ENCODE measurements around the gene NACC2.
"Not testable (repeated sequence)": the region's sequence is repeated elsewhere in the genome, so short reads cannot be mapped to it uniquely, and the experiment has no call there.

Gene NACC2

DNA sequence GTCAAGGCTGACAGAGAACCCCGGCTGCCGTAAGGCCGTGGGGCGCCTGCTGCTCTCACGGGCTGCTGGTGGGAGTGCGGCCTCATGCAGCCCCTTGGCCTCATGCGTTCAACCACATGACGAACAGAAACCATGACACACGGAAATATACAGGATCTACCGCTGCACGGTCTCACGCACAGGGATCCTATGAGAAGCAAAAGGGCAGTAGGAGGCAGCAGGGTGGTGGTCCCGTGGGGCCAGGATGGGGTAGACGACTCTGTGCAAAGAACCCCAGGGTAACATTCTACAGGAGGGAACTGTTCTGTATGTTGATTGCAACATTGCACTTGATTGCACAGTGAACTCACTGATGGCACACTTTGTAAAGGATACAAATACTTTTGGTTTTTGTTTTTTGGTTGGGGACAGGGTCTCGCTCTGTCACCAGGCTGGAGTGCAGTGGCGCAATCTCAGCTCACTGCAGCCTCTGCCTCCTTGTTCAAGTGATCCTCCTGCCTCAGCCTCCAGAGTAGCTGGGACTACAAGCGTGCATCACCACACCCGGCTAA, 51.6 kb downstream of the NACC2 start:
- no peak for DNase-seq

DNA sequence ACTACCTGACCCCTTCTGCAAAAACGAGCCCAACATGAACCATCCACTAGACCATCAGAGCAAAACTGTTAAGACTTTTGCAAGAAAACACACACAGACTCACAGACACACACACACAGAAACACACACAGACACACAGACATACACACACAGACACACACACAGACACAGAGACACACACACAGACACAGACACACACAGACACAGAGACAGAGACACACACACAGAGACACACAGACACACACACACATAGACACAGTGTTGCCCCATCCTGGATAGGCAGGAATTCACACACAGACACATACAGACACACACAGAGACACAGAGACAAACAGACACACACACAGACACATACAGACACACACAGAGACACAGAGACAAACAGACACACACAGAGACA, 52.5 kb downstream of the NACC2 start:
- no peak for DNase-seq

DNA sequence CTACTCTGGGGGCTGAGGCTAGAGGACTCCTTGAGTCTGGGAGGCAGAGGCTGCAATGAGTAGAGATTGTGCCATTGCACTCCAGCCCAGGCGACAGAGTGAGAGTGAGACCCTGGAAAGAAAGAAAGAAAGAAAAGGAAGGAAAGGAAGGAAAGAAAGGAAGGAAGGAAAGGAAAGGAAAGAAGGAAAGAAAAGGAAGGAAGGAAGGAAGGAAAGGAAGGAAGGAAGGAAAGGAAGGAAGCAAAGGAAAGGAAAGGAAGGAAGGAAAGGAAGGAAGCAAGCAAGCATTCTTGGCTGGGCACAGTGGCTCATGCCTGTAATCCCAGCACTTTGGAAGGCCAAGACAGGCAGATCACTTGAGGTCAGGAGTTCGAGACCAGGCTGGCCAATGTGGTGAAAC, 54.2 kb downstream of the NACC2 start:
- not testable (repeated sequence) for DNase-seq

DNA sequence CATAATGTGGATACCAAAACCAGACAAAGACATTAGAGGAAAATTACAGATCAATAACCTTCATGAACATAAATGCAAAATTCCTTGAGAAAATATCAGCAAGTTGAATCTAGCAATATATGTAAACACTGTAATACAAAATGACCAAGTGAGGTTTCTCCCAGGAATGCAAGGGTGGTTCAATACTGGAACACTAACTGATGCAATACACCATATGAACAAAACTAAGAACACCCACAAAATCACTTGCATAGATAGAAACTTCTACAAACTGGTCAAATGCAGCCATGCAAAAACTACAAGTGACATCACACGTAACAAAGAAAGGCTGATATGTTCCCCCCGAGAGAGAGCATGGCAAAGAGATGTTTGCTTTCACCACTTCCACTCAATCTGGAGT, 55.6 kb downstream of the NACC2 start:
- DNase-seq = no peak

DNA sequence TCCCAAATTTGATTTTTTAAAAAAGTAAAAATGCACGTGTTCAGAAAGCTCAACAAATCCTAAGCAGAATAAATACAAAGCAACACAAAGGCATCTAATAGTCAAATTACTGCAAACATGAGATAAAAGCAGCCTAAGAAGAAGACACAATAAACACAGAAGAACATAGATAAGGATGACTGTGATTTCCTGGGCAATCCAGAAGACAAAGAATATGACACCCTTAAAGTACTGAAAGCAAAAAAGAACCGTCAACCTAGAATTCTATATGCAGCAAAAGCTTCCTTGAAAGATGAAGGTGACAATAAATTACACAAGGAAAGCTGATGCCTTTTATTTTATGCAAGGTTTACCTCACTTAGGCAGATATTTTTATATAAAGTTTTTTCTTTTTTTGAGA, 58.2 kb downstream of the NACC2 start:
- DNase-seq = no peak

DNA sequence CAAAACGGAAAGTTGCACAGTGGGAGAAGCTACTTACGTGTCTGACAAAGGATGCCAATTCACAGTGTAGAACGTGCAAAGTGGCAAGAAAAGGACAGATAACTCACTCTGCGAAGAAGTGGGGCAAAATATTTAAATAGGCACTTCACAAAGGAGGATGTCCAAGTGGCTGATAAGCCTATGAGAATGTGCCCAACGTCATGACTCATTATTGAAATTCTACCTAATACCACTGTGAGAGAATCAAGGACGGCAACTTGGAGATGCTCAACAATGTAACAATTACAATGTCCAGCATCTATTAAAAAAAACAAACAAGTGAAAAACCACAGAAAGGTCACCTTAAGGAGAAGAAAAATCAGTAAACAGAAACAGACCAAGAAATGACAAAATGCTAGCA, 59.0 kb downstream of the NACC2 start:
- no peak for DNase-seq

DNA sequence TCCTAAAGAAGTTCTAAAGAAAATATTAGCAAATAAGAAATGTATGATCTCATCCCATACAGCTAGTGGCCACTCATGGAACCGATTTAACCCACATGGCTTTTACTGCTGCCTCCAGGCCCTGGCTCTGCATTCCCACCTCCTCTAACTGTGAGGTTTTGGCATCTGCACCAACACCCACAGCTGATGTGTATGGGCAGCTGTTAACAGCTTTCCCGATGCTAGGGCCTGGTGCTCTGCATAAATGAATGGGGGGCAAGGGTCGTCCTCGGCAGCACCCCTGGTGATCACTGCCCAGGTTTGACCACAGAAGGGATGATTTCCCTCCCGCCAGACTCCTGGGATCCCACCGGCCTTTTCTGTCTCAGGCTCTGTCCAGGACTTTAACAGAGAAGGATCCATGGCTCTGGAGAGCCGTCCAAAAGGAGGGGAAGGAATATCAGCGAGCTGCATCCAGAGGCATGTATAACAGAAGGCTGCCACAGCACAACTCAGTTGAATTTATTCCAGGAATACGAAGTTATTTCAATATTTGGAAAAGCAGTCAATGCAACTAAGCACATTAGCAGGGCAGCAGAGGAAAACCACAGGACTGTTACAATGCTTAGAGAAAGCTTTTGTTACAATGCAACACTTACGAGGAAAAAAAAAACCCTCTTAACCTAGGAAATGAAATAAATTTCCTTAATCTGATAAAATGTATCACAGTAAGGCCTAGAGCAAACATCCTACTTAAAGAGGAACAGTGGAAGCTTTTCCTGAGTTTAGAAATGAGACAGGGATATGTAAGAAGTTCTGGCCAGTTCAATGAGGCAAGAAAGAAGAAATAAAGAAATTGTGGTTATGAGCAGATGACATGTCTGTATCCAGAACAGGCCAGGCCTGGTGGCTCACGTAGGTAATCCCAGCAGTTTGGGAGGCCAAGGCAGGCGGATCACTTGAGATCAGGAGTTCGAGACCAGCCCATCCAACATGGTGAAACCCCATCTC, 63.1 kb downstream of the NACC2 start:
- no peak for DNase-seq

DNA sequence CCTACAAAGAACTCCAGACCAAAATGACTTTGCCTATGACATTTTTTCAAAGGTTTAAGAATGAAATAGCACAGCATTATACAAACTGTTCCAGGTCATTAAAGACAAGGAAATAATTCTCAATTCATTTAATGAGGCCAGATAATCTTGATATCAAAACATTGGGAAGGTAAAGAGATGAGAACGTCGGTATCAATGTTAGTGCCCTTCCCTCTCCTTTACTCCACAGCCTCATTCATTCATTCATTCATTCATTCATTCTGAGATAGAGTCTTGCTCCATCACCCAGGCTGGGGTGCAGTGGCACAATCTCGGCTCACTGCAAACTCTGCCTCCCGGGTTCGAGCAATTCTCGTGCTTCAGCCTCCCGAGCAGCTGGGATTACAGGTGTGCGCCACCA, 64.0 kb downstream of the NACC2 start:
- DNase-seq = no peak

DNA sequence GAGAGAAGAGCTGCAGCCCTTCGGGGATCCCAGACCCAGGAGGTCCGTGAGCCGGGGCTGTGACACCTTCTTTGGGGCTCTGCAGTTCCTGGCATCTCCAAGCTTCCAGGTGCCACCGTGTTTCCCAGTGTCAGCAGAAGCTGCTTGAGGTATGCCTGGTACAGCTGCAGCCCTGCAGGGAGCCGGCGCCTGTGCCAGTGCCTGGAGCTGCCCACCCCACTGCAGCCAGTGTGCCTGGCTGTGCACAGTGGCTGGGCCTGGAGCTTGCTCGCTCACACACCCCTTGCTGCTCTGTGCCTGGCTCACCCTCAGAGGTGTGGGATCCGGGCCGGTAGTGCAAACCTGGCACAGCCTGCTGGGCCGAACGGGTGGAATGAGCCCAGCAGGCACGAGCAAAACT, 65.5 kb downstream of the NACC2 start:
- no peak for DNase-seq

DNA sequence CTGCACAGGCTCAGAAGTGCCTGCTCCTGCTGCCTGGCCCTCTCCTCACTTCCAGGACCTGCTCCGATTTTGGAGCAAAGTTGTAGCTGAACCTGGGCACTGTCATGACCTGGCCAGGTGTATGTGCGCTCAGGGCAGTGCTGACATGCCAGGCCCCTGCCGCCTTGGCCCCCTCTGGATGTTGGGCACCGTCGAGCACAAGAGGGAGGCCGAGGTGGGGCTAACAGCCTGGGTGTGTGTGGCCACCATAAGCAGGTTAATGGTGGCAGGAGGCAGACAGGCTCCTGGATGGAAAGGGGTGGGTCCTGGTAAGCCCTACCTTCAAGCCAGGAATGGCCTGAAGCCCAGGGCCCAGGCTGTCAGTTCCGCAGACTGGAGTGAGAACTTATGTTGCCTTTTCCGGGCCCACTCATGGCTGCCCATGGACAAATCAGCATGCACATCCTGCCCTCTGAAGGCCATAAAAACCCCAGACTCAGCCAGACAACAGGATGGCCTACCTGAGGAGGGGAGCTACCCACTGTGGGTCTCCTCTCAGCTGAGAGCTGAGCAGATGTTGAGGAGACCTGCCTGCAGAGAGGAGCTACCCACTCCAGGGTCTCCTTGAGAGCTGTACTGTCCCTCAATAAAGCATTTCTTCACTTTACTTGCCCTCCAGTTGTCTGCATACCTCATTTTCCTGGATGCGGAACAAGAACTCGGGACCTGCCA, 66.2 kb downstream of the NACC2 start:
- no peak for DNase-seq

DNA sequence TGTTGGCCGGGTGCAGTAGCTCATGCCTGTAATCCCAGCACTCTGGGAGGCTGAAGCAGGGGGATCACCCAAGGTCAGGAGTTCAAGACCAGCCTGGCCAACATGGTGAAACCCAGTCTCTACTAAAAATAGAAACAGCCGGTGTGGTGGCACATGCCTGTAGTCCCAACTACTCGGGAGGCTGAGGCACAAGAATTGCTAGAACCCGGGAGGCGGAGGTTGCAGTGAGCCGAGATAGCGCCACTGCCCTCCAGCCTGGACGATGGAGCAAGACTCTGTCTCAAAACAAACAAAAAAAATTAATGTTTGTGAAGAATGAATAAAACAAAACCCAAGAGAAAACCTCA, 68.2 kb downstream of the NACC2 start:
- not testable (repeated sequence) for DNase-seq

DNA sequence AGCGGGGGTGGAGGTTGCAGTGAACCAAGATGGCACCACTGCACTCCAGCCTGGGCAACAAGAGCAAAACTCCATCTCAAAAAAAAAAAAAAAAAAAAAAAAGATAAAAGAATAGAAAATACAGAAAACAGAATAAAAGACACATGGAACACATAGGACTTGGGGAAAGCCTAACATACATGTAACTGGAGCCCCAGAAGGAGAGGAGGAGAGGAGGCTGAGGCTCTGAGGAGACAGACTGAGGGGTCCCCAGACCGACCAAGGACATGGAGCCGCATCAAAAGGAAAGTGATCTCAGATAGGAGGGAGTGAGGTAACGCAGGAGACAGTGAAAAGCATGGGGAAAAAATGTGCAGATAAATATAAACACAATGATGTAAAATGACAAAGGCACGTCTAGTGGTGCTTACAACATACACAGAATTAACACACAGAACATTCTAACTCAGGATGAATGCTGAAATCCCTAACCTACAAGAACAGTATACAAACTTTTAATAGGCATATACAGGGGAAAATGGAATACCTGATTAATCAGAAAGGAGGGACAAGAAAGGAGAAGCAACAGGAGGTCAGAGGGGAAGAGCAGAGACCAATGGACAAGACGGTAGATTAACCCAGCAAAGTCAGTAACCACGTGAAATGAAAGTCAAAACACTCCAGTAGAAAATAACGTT, 68.7 kb downstream of the NACC2 start:
- DNase-seq = no peak

DNA sequence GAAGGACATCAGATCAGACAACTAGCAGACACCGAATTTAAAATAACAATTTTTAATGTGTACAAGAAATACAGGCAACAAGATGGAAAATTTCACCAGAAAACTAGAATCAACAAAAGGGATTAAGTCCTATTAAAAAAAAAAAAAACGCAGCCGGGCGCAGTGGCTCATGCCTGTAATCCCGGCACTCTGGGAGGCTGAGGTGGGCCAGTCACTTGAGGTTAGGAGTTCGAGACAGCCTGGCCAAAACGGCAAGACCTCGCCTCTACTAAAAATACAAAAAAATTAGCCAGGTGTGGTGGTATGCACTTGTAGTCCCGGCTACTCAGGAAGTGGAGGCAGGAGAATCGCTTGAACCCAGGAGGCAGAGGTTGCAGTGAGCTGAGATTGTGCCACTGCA, 69.6 kb downstream of the NACC2 start:
- no peak for DNase-seq

DNA sequence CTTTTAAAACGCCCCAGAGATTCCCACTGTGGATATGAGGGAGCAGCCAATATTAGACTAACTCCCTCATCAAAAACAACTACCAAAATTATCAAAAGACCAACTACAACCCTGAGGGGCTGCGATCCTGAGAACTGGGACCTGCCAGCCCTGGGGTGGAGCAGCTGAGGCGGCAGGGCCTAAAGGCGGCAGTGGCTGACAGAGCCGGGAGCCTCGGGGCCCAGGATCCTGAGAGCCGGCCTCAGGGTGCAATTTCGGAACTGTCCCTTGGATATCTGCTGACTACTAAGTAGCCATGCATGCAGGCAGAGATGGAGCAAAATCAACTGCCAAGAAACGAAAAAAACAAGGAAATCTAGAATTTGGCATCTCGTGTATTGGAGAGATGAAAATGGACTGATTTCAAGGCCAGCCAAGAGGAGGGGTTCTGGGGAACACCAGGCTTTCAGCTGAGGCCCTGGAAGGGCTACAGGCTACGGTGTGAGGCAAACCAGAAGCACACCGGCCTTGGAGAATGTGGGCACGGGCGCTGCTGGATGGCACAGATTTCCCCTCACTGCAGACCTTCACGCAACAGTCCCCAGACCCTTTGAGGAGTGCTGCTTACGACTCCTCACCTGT, 70.3 kb downstream of the NACC2 start:
- DNase-seq = no peak

DNA sequence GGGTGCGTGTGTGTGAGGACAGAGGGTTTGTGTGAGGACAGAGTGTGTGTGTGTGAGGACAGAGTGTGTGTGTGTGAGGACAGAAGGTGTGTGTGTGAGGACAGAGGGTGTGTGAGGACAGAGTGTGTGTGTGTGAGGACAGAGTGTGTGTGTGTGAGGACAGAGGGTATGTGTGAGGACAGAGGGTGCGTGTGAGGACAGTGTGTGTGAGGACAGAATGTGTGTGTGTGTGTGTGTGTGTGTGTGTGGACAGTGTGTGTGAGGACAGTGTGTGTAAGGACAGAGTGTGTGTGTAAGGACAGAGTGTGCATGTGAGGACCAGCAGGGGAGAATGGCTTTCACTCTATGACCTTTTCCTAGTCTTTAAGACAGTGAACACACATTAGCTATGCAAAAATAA, 70.8 kb downstream of the NACC2 start:
- DNase-seq = no peak

DNA sequence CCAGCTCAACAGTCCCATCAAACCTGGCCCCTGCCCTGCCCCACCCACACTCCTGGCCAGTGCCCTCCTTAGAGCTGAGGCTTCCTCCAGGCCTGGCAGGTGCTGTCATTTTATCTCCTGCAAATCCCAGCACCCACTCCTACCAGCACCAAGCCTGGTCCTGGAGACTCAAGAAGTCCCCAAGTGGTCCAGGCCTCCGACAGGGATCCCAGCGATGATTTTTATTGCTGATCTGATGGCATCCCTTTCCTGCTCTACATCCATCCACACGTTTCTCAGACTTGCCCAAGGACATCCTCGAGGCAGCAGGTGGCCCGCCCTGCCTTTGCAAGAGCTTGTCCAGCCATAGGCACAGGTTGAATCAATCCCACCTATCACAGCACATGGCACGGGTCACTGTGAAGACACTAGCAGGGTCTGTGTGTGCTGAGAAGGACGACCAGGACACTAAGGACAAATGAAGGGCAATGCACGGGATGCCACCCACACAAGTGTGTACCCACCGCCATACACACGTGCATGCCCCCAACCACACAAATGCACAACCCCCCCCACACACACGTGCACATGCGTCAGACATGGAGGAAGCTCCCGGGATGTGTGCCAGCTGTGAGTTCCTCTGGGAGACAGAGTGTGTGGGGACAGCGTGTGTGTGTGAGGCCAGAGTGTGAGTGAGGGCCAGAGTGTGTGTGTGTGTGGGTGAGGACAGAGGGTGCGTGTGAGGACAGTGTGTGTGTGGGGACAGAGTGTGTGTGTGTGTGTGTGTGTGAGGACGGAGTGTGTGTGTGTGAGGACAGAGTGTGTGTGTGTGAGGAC, 71.5 kb downstream of the NACC2 start:
- DNase-seq = no peak

DNA sequence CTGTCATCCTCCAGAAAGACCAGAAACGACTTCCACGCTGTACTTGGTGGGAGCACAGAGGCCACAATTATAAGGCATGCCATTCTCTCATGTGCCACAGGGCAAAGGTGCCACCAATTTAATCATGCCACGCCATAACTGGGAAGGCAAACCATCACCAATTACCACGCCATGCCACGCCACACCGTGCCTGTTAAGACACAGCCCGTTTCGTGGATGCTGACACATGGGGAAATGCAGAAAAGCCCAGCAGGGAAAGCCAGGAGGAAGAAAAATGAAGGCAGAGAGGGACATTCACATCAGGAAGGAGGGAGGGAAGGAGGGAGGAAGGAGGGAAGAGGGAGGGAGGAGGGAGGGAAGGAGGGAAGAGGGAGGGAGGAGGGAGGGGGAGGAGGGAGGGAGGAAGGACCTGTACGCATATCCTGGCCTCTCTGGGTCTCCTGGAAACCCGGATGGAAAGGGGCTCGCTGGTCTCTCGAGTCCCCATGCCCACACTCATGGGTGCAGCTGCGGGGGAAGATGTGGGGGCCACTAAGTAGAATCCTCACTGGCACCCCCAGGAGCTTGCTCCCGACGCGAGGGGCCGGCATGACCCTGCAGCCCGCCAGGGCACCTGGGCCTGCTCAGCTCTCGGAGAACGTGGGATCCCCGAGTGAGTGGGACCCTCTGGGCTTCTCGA, 72.2 kb downstream of the NACC2 start:
- no peak for DNase-seq

DNA sequence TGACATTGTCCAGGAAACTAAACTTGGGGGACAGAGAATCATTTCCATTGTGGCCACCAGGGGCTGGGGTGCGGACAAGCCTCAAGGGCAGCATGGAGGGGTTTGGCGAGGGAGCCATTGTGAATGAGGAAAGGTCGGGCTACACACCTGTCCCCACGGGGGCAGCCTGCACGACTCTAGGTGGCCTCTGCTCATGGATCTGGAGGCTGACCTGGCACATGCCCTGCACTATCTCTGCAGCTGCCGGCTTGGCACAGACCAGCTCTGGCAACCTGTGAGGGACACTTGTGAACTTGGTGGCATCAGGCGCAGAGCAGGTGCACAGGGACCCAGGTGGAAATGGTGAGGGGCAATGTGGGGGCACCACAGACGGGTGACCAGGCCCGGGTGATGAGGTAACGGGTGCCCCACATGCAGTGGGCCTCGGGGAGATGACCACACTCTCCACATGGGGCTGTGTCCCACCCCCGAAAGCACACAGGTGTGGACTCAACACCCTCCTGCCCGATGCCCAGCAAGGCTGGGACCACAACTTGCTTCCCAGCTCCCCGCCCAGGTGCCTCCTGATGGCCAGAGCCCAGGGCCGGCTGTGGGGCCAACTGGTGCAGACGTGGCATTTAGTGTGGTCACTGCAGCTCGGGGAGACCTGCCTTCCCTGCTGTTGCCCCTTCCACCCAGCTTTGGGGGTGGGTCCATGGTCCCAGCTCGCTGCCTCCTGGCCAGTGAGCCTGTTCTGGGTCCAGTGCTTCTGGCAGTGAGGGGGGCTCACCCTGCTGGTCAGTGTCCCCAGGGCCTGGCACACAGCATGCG, 73.0 kb downstream of the NACC2 start:
- no peak for DNase-seq

DNA sequence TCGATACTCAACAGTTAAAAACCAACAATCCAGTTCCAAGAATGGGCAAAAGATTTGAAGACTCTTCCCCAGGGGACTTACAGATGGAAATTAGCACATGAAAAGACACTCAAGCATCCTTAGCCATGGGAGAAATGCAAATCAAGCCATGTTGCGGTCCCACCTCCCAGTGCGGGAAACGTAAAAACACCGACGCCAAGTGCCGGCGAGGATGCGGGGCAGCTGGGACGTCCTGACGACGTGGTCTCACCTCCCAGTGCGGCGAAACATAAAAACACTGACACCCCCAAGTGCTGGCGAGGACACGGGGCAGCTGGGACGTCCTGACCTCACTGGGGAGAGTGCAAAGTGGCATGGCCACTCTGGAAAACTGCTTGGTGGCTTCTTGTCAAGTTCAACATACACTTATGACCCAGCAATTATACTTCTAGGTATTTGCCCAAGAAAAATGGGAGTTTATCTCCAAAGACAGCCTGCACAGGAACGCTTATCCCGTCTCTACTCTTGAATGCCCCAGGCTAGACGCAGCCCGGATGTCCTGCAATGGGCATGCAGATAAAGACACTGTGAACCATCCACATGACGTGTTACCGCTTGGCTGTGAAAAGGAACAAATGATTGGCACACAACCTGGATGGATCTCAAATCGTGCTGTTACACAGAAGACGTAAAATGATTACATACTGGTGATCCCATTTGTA, 73.8 kb downstream of the NACC2 start:
- no peak for DNase-seq

DNA sequence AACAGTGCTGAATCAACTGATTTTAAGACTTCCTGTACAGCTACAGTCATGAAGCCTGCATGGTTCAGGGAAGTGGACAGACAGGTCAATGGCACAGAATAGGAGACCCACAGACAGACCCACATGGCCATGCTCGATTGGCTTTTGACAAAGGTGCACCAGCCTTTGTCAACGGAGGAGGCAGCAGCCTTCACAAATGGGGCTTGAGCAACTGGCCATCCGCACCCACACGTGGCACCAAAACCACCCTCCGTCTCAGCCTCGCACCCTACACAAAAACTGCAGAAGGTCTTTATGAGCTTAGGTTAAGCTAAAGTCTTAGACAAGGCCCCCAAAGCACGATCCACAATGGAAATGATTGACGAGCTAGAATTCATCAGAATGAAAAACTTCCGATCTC, 74.4 kb downstream of the NACC2 start:
- DNase-seq = no peak
